Measurements from ENCODE around the gene MFF. TPM values are rescaled to one million over a fixed set of nuclear protein-coding genes. Genes with fewer than 3 reads are reported as not detected.

The MFF gene
- total RNA-seq, 1 experiment from 2014 or later, result 68.2 TPM

- ATAC-seq, result no peak
- H3K27ac ChIP-seq (ENCODE audit: low read depth, low read length), result no peak overlapping the region
Measured at GRCh38 chr2:227320305-227321094, 4.6 kb upstream of the MFF start.

More at GRCh38 chr2:227320305-227321094, 4.6 kb upstream of the MFF start:
- ChIA-PET RAD21 (ENCODE audit: low non-redundant PET in 1 of 2, low total read pairs in 2 of 2, uncharacterized antibody in 2 of 2, unreplicated experiment in 2 of 2) (no interaction called here), POLR2A (no interaction called here), CTCF (no interaction called here)
- Histone ChIP-seq H3K9me3 (ENCODE audit: control insufficient read depth in 1 of 2, insufficient read depth in 1 of 2, low read depth in 1 of 2, low read length in 2 of 2) (no peaks in the 10 kb centered on the region), H3K36me3 (ENCODE audit: control insufficient read depth in 1 of 2, insufficient read depth in 2 of 2, low read length in 2 of 2) (no peaks in the 10 kb centered on the region), H3K9ac (ENCODE audit: low read length) (no peak overlapping the region), H4K20me1 (ENCODE audit: insufficient read depth) (no peaks in the 10 kb centered on the region), H2AFZ (ENCODE audit: low read depth, low read length, poor library complexity, severe bottlenecking) (no peak overlapping the region), H3K4me2 (ENCODE audit: low read length) (no peak overlapping the region), H3K4me1 (ENCODE audit: control insufficient read depth in 1 of 2, insufficient read depth in 2 of 2, low read length in 2 of 2) (peaks cover 0 to 12% of the 10 kb centered on the region in 2 experiments; a peak in 2 of 4 replicates), H3K9me2 (ENCODE audit: insufficient read depth) (no peaks in the 10 kb centered on the region), H3K4me3 (replicated peaks in 1 of 2; ENCODE audit: low read depth in 1 of 2, low read length in 2 of 2) (no peak overlapping the region), H3K27me3 (ENCODE audit: insufficient read depth, low read length) (no peaks in the 10 kb centered on the region), H3K79me2 (ENCODE audit: insufficient read depth, low read length) (peaks cover 5% of the 10 kb centered on the region)
- no peak for TF ChIP-seq ELF1 (IDR thresholded peaks at IDR 0.05; ENCODE audit: borderline replicate concordance, low read depth)
- no peak for TF ChIP-seq SRF (IDR thresholded peaks at IDR 0.05; ENCODE audit: low read depth)
- TF ChIP-seq CEBPB (IDR thresholded peaks at IDR 0.05; ENCODE audit: low read depth), result no peak
- TF ChIP-seq SIN3A (IDR thresholded peaks at IDR 0.05; ENCODE audit: low read depth), result no peak
- TF ChIP-seq REST (IDR thresholded peaks at IDR 0.05; ENCODE audit: low read depth), result no peak
- TF ChIP-seq CBX3 (IDR thresholded peaks at IDR 0.05; ENCODE audit: low read depth), result no peak
- TF ChIP-seq EZH2 (IDR thresholded peaks at IDR 0.05), result no peak
- TF ChIP-seq TCF7L2 (IDR thresholded peaks at IDR 0.05; ENCODE audit: borderline replicate concordance, extremely low read depth, insufficient read depth, insufficient read length), result no peak
- TF ChIP-seq, protein P1, sequence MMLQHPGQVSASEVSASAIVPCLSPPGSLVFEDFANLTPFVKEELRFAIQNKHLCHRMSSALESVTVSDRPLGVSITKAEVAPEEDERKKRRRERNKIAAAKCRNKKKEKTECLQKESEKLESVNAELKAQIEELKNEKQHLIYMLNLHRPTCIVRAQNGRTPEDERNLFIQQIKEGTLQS (IDR thresholded peaks at IDR 0.05), result no peak
- TF ChIP-seq EGR1 (IDR thresholded peaks at IDR 0.05; ENCODE audit: low read depth), result no peak
- no peak for TF ChIP-seq FOSL1 (IDR thresholded peaks at IDR 0.05; ENCODE audit: low read depth)
- no peak for TF ChIP-seq ZNF274 (IDR thresholded peaks at IDR 0.05; ENCODE audit: low read depth, low read length)
- TF ChIP-seq ZFX (IDR thresholded peaks at IDR 0.05), result no peak
- TF ChIP-seq SP1 (IDR thresholded peaks at IDR 0.05; ENCODE audit: low read depth), result no peak
- no peak for TF ChIP-seq RAD21 (IDR thresholded peaks at IDR 0.05; ENCODE audit: low read depth)
- TF ChIP-seq ZBTB33 (IDR thresholded peaks at IDR 0.05; ENCODE audit: extremely low read depth, insufficient replicate concordance, low read length), result no peak
- TF ChIP-seq YY1 (IDR thresholded peaks at IDR 0.05; ENCODE audit: extremely low read depth, insufficient replicate concordance, low read depth, low read length), result no peak
- intact Hi-C loops (cut with micrococcal nuclease), result no loop called here
- no peak for DNase-seq (ENCODE audit: low read depth, low spot score)
- BruUV-seq (replicated peaks), result no TSS peak

All from HCT116 (cell line).